WTC11 (cell line): ENCODE measurements around the gene ITGAE. TPM values are rescaled to one million over a fixed set of nuclear protein-coding genes. Genes with fewer than 3 reads are reported as not detected.

ENCODE experiments used
- ATAC-seq: fragments of 200-7000 bp; cut with Tn5 transposase; 2 replicates; pipeline ENCODE4 v1.10.0; 2021; ENCODE audit warnings: mild to moderate bottlenecking, moderate library complexity
- CTCF ChIA-PET: fragments of 300-600 bp; sonication (Branson Sonifier 250); formaldehyde crosslinking; loops from one replicate; lab custom pipeline; 2021; ENCODE audit warnings: antibody characterized with exemption; lab: Charles Lee
- POLR2A ChIA-PET: fragments of 350-600 bp; sonication (Branson Sonifier 250); formaldehyde crosslinking; loops from one replicate; lab custom pipeline; 2021; ENCODE audit warnings: antibody characterized with exemption; lab: Charles Lee
- DNase-seq: peaks from one replicate; pipeline ENCODE4 v3.0.0; 2021; ENCODE audit warnings: low spot score
- H3K27ac Mint-ChIP-seq: 2 replicates; pipeline ENCODE4 v1.8.0; 2021; ENCODE audit warnings: mixed read lengths
- H3K27me3 Mint-ChIP-seq: 2 replicates; pipeline ENCODE4 v1.8.0; 2021; ENCODE audit warnings: low read depth, mild to moderate bottlenecking, moderate library complexity, mixed read lengths
- H3K36me3 Mint-ChIP-seq: 2 replicates; pipeline ENCODE4 v1.8.0; 2021; ENCODE audit warnings: mixed read lengths
- H3K4me1 Mint-ChIP-seq: 2 replicates; pipeline ENCODE4 v1.8.0; 2022; ENCODE audit warnings: mixed read lengths
- H3K4me3 Mint-ChIP-seq: 2 replicates; pipeline ENCODE4 v1.8.0; 2021; ENCODE audit warnings: mild to moderate bottlenecking, moderate library complexity, mixed read lengths
- H3K9me3 Mint-ChIP-seq: 2 replicates; pipeline ENCODE4 v1.8.0; 2021; ENCODE audit warnings: mixed read lengths
- FOXP4 ChIP-seq: sonication (generic); formaldehyde crosslinking; IDR thresholded peaks from 2 replicates; pipeline ENCODE4 v1.8.0; 2022; ENCODE audit warnings: mild to moderate bottlenecking, missing genetic modification reagents
- GRHL2 ChIP-seq: fragments of 250-450 bp; sonication (Bioruptor Pico); IDR thresholded peaks from 2 replicates; pipeline ENCODE4 v1.8.0; 2022; ENCODE audit warnings: mild to moderate bottlenecking, moderate library complexity; ENCODE audit not compliant: insufficient replicate concordance, severe bottlenecking
- GTF2I ChIP-seq: fragments of 250-450 bp; sonication (Bioruptor Pico); conservative IDR thresholded peaks from 2 replicates; pipeline ENCODE4 v1.4.0; 2021; ENCODE audit warnings: mild to moderate bottlenecking
- JAZF1 ChIP-seq: fragments of 250-450 bp; sonication (Bioruptor Pico); IDR thresholded peaks from 2 replicates; pipeline ENCODE4 v1.9.0; 2021; ENCODE audit warnings: moderate library complexity, mild to moderate bottlenecking, inconsistent platforms
- RELA ChIP-seq: sonication (generic); formaldehyde crosslinking; IDR thresholded peaks from 2 replicates; pipeline ENCODE4 v1.8.1; 2022; ENCODE audit warnings: missing genetic modification reagents, mild to moderate bottlenecking, borderline replicate concordance
- TEAD1 ChIP-seq: sonication (generic); formaldehyde crosslinking; IDR thresholded peaks from 2 replicates; pipeline ENCODE4 v1.8.0; 2022; ENCODE audit warnings: mild to moderate bottlenecking, missing genetic modification reagents
- TP53 ChIP-seq: sonication (generic); formaldehyde crosslinking; IDR thresholded peaks from 2 replicates; pipeline ENCODE4 v1.8.1; 2023; ENCODE audit warnings: mild to moderate bottlenecking, missing genetic modification reagents
- ZMAT4 ChIP-seq: fragments of 250-450 bp; sonication (Bioruptor Pico); IDR thresholded peaks from 2 replicates; pipeline ENCODE4 v1.9.0; 2021; ENCODE audit warnings: mild to moderate bottlenecking
- ZNF263 ChIP-seq: sonication (generic); formaldehyde crosslinking; IDR thresholded peaks from 2 replicates; pipeline ENCODE4 v1.8.1; 2022; ENCODE audit warnings: low read depth, mild to moderate bottlenecking, moderate library complexity, missing genetic modification reagents
- ZNF416 ChIP-seq: fragments of 250-450 bp; sonication (Bioruptor Pico); IDR thresholded peaks from 2 replicates; pipeline ENCODE4 v1.9.0; 2021; ENCODE audit warnings: mild to moderate bottlenecking, inconsistent platforms
- ZNF423 ChIP-seq: fragments of 250-450 bp; sonication (Bioruptor Pico); IDR thresholded peaks from 2 replicates; pipeline ENCODE4 v2.1.2; 2022; ENCODE audit warnings: mild to moderate bottlenecking, moderate library complexity
- total RNA-seq: library from RNA; stranded (reverse); gene quantifications from 3 replicates; pipeline ENCODE4 v1.2.3, GENCODE V29; 2021
- TF ChIP-seq, protein P1 (sequence below): sonication (generic); formaldehyde crosslinking; IDR thresholded peaks from 2 replicates; pipeline ENCODE4 v1.8.0; 2023; ENCODE audit warnings: mild to moderate bottlenecking, missing genetic modification reagents
- TF ChIP-seq, protein P2 (sequence below): fragments of 250-450 bp; sonication (Bioruptor Pico); IDR thresholded peaks from 2 replicates; pipeline ENCODE4 v2.1.2; 2022; ENCODE audit warnings: mild to moderate bottlenecking, moderate library complexity
- TF ChIP-seq, protein P3 (sequence below): sonication (generic); formaldehyde crosslinking; IDR thresholded peaks from 2 replicates; pipeline ENCODE4 v1.8.1; 2023; ENCODE audit warnings: mild to moderate bottlenecking, missing genetic modification reagents, moderate library complexity
- TF ChIP-seq, protein P4 (sequence below): fragments of 250-450 bp; sonication (Bioruptor Pico); IDR thresholded peaks from 2 replicates; pipeline ENCODE4 v1.9.0; 2021; ENCODE audit warnings: moderate library complexity, mild to moderate bottlenecking, inconsistent platforms, borderline replicate concordance
- TF ChIP-seq, protein P5 (sequence below): sonication (generic); formaldehyde crosslinking; IDR thresholded peaks from 2 replicates; pipeline ENCODE4 v1.8.1; 2023; ENCODE audit warnings: mild to moderate bottlenecking, missing genetic modification reagents, borderline replicate concordance
- TF ChIP-seq, protein P6 (sequence below): sonication (generic); formaldehyde crosslinking; IDR thresholded peaks from 2 replicates; pipeline ENCODE4 v1.8.1; 2022; ENCODE audit warnings: low read depth, missing genetic modification reagents, borderline replicate concordance
- TF ChIP-seq, protein P7 (sequence below): sonication (generic); formaldehyde crosslinking; IDR thresholded peaks from 2 replicates; pipeline ENCODE4 v1.8.1; 2023; ENCODE audit warnings: mild to moderate bottlenecking, missing genetic modification reagents

The ITGAE gene
- total RNA-seq, 1 experiment from 2014 or later: 19.5 TPM

DNA sequence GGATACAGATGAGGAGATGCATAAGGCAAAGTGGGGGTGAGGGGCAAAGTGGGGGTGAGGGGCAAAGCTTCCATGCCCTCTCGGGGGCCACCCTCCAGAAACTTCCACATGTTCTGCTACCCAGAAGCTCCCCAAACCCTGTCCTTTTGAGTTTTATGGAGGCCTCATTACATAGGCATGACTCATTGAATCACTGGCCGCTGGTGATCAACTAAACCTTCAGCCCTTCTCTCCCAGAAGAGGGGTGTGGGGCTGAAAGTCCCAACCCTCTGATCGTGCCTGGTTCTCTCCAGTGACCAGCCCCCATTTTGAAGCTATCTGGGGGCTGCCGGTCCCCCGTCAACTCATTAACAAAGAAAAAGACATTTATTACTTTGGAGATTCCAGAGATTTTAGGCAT is 27.5 kb downstream of the ITGAE start:
- DNase-seq: no peak
- CTCF ChIA-PET: interaction anchor here (0.6 to 7.5 kb wide), 3 partner anchors 23 to 44 kb away, joined by 3 to 125 read pairs (median 3); no protein-coding TSS in a partner anchor
- Mint-ChIP-seq H3K9me3 (peaks cover 6% of the 10 kb centered on the region; the same call in 1 of the 2 replicates), H3K36me3 (no peaks in the 10 kb centered on the region), H3K27ac (no peak overlapping the region), H3K27me3 (no peaks in the 10 kb centered on the region; the same call in 1 of the 2 replicates), H3K4me1 (peaks cover 15% of the 10 kb centered on the region), H3K4me3 (no peak overlapping the region)
- no peak for TF ChIP-seq TP53
- TF ChIP-seq GTF2I (CRISPR knock-in tag): no peak
- no peak for TF ChIP-seq RELA (CRISPR knock-in tag)
- TF ChIP-seq, protein P1, sequence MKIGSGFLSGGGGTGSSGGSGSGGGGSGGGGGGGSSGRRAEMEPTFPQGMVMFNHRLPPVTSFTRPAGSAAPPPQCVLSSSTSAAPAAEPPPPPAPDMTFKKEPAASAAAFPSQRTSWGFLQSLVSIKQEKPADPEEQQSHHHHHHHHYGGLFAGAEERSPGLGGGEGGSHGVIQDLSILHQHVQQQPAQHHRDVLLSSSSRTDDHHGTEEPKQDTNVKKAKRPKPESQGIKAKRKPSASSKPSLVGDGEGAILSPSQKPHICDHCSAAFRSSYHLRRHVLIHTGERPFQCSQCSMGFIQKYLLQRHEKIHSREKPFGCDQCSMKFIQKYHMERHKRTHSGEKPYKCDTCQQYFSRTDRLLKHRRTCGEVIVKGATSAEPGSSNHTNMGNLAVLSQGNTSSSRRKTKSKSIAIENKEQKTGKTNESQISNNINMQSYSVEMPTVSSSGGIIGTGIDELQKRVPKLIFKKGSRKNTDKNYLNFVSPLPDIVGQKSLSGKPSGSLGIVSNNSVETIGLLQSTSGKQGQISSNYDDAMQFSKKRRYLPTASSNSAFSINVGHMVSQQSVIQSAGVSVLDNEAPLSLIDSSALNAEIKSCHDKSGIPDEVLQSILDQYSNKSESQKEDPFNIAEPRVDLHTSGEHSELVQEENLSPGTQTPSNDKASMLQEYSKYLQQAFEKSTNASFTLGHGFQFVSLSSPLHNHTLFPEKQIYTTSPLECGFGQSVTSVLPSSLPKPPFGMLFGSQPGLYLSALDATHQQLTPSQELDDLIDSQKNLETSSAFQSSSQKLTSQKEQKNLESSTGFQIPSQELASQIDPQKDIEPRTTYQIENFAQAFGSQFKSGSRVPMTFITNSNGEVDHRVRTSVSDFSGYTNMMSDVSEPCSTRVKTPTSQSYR: no peak
- no peak for TF ChIP-seq GRHL2 (CRISPR knock-in tag)
- no peak for TF ChIP-seq ZNF416 (CRISPR knock-in tag)
- no peak for TF ChIP-seq TEAD1
- TF ChIP-seq FOXP4: no peak
- TF ChIP-seq ZNF263 (CRISPR knock-in tag): no peak
- no peak for TF ChIP-seq ZNF423 (CRISPR knock-in tag)
- TF ChIP-seq, protein P2, sequence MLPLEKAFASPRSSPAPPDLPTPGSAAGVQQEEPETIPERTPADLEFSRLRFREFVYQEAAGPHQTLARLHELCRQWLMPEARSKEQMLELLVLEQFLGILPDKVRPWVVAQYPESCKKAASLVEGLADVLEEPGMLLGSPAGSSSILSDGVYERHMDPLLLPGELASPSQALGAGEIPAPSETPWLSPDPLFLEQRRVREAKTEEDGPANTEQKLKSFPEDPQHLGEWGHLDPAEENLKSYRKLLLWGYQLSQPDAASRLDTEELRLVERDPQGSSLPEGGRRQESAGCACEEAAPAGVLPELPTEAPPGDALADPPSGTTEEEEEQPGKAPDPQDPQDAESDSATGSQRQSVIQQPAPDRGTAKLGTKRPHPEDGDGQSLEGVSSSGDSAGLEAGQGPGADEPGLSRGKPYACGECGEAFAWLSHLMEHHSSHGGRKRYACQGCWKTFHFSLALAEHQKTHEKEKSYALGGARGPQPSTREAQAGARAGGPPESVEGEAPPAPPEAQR (CRISPR knock-in tag): no peak
- no peak for TF ChIP-seq ZMAT4 (CRISPR knock-in tag)
- TF ChIP-seq, protein P3, sequence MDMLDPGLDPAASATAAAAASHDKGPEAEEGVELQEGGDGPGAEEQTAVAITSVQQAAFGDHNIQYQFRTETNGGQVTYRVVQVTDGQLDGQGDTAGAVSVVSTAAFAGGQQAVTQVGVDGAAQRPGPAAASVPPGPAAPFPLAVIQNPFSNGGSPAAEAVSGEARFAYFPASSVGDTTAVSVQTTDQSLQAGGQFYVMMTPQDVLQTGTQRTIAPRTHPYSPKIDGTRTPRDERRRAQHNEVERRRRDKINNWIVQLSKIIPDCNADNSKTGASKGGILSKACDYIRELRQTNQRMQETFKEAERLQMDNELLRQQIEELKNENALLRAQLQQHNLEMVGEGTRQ (CRISPR knock-in tag): no peak
- TF ChIP-seq, protein P4, sequence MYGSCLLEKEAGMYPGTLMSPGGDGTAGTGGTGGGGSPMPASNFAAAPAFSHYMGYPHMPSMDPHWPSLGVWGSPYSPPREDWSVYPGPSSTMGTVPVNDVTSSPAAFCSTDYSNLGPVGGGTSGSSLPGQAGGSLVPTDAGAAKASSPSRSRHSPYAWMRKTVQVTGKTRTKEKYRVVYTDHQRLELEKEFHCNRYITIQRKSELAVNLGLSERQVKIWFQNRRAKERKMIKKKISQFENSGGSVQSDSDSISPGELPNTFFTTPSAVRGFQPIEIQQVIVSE: no peak
- TF ChIP-seq, protein P5, sequence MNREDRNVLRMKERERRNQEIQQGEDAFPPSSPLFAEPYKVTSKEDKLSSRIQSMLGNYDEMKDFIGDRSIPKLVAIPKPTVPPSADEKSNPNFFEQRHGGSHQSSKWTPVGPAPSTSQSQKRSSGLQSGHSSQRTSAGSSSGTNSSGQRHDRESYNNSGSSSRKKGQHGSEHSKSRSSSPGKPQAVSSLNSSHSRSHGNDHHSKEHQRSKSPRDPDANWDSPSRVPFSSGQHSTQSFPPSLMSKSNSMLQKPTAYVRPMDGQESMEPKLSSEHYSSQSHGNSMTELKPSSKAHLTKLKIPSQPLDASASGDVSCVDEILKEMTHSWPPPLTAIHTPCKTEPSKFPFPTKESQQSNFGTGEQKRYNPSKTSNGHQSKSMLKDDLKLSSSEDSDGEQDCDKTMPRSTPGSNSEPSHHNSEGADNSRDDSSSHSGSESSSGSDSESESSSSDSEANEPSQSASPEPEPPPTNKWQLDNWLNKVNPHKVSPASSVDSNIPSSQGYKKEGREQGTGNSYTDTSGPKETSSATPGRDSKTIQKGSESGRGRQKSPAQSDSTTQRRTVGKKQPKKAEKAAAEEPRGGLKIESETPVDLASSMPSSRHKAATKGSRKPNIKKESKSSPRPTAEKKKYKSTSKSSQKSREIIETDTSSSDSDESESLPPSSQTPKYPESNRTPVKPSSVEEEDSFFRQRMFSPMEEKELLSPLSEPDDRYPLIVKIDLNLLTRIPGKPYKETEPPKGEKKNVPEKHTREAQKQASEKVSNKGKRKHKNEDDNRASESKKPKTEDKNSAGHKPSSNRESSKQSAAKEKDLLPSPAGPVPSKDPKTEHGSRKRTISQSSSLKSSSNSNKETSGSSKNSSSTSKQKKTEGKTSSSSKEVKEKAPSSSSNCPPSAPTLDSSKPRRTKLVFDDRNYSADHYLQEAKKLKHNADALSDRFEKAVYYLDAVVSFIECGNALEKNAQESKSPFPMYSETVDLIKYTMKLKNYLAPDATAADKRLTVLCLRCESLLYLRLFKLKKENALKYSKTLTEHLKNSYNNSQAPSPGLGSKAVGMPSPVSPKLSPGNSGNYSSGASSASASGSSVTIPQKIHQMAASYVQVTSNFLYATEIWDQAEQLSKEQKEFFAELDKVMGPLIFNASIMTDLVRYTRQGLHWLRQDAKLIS (CRISPR knock-in tag): no peak
- TF ChIP-seq, protein P6, sequence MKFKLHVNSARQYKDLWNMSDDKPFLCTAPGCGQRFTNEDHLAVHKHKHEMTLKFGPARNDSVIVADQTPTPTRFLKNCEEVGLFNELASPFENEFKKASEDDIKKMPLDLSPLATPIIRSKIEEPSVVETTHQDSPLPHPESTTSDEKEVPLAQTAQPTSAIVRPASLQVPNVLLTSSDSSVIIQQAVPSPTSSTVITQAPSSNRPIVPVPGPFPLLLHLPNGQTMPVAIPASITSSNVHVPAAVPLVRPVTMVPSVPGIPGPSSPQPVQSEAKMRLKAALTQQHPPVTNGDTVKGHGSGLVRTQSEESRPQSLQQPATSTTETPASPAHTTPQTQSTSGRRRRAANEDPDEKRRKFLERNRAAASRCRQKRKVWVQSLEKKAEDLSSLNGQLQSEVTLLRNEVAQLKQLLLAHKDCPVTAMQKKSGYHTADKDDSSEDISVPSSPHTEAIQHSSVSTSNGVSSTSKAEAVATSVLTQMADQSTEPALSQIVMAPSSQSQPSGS (CRISPR knock-in tag): no peak
- TF ChIP-seq JAZF1 (CRISPR knock-in tag): no peak
- TF ChIP-seq, protein P7, sequence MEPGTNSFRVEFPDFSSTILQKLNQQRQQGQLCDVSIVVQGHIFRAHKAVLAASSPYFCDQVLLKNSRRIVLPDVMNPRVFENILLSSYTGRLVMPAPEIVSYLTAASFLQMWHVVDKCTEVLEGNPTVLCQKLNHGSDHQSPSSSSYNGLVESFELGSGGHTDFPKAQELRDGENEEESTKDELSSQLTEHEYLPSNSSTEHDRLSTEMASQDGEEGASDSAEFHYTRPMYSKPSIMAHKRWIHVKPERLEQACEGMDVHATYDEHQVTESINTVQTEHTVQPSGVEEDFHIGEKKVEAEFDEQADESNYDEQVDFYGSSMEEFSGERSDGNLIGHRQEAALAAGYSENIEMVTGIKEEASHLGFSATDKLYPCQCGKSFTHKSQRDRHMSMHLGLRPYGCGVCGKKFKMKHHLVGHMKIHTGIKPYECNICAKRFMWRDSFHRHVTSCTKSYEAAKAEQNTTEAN (CRISPR knock-in tag): no peak
- no peak for ATAC-seq
- POLR2A ChIA-PET: no interaction called here
